IMR-90 (cell line): ENCODE measurements around the gene TRAPPC12.

Experiments used
- BHLHE40 ChIP-seq: fragments of 150-350 bp; IDR thresholded peaks from 2 replicates; pipeline ENCODE4 v1.6.1; 2016; ENCODE audit warnings: mild to moderate bottlenecking, low read depth, low read length
- CEBPB ChIP-seq: IDR thresholded peaks from 2 replicates; pipeline ENCODE4 v1.6.1; 2012; ENCODE audit warnings: low read depth, low read length, improper control_type of control experiment
- CTCF ChIP-seq: conservative IDR thresholded peaks from 2 replicates; pipeline ENCODE4 v1.5.1; 2012; ENCODE audit warnings: mild to moderate bottlenecking, low read depth, low read length, improper control_type of control experiment
- NFE2L2 ChIP-seq: fragments of 150-350 bp; IDR thresholded peaks from 2 replicates; pipeline ENCODE4 v1.6.1; 2016; ENCODE audit warnings: low read depth, mild to moderate bottlenecking, low read length
- POLR2A ChIP-seq: IDR thresholded peaks from 2 replicates; pipeline ENCODE4 v1.6.1; 2012; ENCODE audit warnings: mild to moderate bottlenecking, low read depth, low read length
- RAD21 ChIP-seq: IDR thresholded peaks from 2 replicates; pipeline ENCODE4 v1.6.1; 2012; ENCODE audit warnings: low read length, improper control_type of control experiment
- SMC3 ChIP-seq: fragments of 150-350 bp; IDR thresholded peaks from 2 replicates; pipeline ENCODE4 v1.6.1; 2016; ENCODE audit warnings: low read depth, mild to moderate bottlenecking, antibody characterized with exemption, low read length, moderate library complexity
- USF2 ChIP-seq: fragments of 150-350 bp; IDR thresholded peaks from 2 replicates; pipeline ENCODE4 v1.6.1; 2017; ENCODE audit warnings: mild to moderate bottlenecking, antibody characterized with exemption, low read length, low read depth

DNA sequence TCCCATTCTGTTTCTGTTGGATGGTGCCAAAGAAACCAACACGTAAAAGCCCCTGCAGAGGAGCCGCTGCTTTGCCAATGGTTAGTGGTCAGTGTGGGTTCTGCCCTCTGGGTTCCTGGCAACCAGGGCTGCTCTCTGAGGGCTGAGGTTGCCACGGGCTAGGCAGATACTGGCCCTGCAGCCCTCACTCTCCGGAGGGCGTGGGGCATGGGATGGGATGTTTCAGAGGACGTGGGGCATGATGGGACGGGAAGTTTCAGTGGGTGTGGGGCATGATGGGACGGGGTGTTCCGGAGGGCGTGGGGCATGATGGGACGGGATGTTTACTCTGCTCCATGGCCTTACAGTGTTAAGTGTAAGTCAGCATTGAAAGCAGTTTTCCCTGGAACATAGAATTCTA, 105.7 kb downstream of the TRAPPC12 start:
- TF ChIP-seq POLR2A (no peak), CTCF (no peak), RAD21 (no peak), SMC3 (no peak), BHLHE40 (no peak), NFE2L2 (no peak), USF2 (no peak), CEBPB (no peak)
